ENCODE data around the gene LAMTOR3.

DNA sequence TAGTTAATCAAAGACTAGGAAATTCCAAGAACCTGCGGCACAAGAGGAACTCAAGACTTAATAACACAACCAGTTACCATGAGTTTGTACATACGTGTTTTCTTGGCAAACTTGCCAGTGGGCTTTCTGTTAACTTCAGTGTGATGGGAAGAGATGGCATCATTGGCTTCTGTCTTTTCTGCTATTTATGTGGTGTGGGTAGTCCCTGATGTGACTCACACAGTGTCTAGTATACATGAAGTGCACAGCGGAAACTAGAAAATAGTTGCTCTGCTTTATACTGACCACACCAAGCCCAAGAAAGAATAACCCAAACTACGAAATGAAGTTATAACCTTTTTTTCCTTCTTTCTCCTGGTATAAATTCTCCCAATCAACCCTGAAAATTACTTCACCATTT is 53.1 kb downstream of the LAMTOR3 start:
- TF ChIP-seq ZNF423 (CRISPR knock-in tag; IDR thresholded peaks at IDR 0.05) (no peak), CREB1 (CRISPR knock-in tag; IDR thresholded peaks at IDR 0.05) (no peak), ESRRA (CRISPR knock-in tag; IDR thresholded peaks at IDR 0.05; ENCODE audit: borderline replicate concordance) (no peak)
- TF ChIP-seq, protein P1, sequence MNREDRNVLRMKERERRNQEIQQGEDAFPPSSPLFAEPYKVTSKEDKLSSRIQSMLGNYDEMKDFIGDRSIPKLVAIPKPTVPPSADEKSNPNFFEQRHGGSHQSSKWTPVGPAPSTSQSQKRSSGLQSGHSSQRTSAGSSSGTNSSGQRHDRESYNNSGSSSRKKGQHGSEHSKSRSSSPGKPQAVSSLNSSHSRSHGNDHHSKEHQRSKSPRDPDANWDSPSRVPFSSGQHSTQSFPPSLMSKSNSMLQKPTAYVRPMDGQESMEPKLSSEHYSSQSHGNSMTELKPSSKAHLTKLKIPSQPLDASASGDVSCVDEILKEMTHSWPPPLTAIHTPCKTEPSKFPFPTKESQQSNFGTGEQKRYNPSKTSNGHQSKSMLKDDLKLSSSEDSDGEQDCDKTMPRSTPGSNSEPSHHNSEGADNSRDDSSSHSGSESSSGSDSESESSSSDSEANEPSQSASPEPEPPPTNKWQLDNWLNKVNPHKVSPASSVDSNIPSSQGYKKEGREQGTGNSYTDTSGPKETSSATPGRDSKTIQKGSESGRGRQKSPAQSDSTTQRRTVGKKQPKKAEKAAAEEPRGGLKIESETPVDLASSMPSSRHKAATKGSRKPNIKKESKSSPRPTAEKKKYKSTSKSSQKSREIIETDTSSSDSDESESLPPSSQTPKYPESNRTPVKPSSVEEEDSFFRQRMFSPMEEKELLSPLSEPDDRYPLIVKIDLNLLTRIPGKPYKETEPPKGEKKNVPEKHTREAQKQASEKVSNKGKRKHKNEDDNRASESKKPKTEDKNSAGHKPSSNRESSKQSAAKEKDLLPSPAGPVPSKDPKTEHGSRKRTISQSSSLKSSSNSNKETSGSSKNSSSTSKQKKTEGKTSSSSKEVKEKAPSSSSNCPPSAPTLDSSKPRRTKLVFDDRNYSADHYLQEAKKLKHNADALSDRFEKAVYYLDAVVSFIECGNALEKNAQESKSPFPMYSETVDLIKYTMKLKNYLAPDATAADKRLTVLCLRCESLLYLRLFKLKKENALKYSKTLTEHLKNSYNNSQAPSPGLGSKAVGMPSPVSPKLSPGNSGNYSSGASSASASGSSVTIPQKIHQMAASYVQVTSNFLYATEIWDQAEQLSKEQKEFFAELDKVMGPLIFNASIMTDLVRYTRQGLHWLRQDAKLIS (CRISPR knock-in tag; IDR thresholded peaks at IDR 0.05; ENCODE audit: borderline replicate concordance), result no peak
- TF ChIP-seq, protein P2, sequence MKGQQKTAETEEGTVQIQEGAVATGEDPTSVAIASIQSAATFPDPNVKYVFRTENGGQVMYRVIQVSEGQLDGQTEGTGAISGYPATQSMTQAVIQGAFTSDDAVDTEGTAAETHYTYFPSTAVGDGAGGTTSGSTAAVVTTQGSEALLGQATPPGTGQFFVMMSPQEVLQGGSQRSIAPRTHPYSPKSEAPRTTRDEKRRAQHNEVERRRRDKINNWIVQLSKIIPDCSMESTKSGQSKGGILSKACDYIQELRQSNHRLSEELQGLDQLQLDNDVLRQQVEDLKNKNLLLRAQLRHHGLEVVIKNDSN (CRISPR knock-in tag; IDR thresholded peaks at IDR 0.05), result no peak
- TF ChIP-seq, protein P3, sequence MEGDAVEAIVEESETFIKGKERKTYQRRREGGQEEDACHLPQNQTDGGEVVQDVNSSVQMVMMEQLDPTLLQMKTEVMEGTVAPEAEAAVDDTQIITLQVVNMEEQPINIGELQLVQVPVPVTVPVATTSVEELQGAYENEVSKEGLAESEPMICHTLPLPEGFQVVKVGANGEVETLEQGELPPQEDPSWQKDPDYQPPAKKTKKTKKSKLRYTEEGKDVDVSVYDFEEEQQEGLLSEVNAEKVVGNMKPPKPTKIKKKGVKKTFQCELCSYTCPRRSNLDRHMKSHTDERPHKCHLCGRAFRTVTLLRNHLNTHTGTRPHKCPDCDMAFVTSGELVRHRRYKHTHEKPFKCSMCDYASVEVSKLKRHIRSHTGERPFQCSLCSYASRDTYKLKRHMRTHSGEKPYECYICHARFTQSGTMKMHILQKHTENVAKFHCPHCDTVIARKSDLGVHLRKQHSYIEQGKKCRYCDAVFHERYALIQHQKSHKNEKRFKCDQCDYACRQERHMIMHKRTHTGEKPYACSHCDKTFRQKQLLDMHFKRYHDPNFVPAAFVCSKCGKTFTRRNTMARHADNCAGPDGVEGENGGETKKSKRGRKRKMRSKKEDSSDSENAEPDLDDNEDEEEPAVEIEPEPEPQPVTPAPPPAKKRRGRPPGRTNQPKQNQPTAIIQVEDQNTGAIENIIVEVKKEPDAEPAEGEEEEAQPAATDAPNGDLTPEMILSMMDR (IDR thresholded peaks at IDR 0.05), result no peak
- TF ChIP-seq, protein P4, sequence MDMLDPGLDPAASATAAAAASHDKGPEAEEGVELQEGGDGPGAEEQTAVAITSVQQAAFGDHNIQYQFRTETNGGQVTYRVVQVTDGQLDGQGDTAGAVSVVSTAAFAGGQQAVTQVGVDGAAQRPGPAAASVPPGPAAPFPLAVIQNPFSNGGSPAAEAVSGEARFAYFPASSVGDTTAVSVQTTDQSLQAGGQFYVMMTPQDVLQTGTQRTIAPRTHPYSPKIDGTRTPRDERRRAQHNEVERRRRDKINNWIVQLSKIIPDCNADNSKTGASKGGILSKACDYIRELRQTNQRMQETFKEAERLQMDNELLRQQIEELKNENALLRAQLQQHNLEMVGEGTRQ (CRISPR knock-in tag; IDR thresholded peaks at IDR 0.05), result no peak
- TF ChIP-seq, protein P5, sequence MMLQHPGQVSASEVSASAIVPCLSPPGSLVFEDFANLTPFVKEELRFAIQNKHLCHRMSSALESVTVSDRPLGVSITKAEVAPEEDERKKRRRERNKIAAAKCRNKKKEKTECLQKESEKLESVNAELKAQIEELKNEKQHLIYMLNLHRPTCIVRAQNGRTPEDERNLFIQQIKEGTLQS (CRISPR knock-in tag; conservative IDR thresholded peaks at IDR 0.05), result no peak
